Neuronal stem cell (in vitro differentiated cells): ENCODE results near the gene KRTAP3-1. TPM values are rescaled to one million over a fixed set of nuclear protein-coding genes. Genes with fewer than 3 reads are reported as not detected.

ENCODE experiments used
- small RNA-seq: library from polyadenylated mRNA; stranded (forward); fragments of <200 nt; extraction: miRNeasy Mini kit (QIAGEN cat#:217004); gene quantifications from one replicate; pipeline ENCODE3, GENCODE V24; 2013; ENCODE audit not compliant: insufficient read depth

KRTAP3-1 gene

Small RNA genes within 50 kb of the gene (small RNA-seq; reads per million reads assigned to genes)
- not detected for gene KRTAP3-4P
